Trophoblast cell (in vitro differentiated cells and primary cell): ENCODE measurements around the gene HTR1B. TPM values are rescaled to one million over a fixed set of nuclear protein-coding genes. Genes with fewer than 3 reads are reported as not detected.

Source experiments
- DNase-seq, 2 donors: peaks; one replicate each; pipeline ENCODE4 v3.0.0-alpha.2; 2016
- H2AFZ ChIP-seq: 2 replicates; pipeline ENCODE4 v1.6.1; 2013; ENCODE audit warnings: low read length, moderate library complexity, mild to moderate bottlenecking; ENCODE audit not compliant: insufficient read depth, poor library complexity
- H2AK5ac ChIP-seq: 2 replicates; pipeline ENCODE4 v1.6.1; 2013; ENCODE audit warnings: mild to moderate bottlenecking, low read length
- H2BK120ac ChIP-seq: 2 replicates; pipeline ENCODE4 v1.6.1; 2013; ENCODE audit warnings: low read length, mild to moderate bottlenecking, moderate library complexity; ENCODE audit not compliant: insufficient read depth, poor library complexity
- H2BK12ac ChIP-seq: 2 replicates; pipeline ENCODE4 v1.6.1; 2013; ENCODE audit warnings: mild to moderate bottlenecking, low read length, moderate library complexity
- H2BK5ac ChIP-seq: 2 replicates; pipeline ENCODE4 v1.6.1; 2013; ENCODE audit warnings: low read length, low read depth, moderate library complexity, mild to moderate bottlenecking; ENCODE audit not compliant: poor library complexity
- H3K14ac ChIP-seq: 2 replicates; pipeline ENCODE4 v1.6.1; 2013; ENCODE audit warnings: mild to moderate bottlenecking, low read length
- H3K18ac ChIP-seq: 2 replicates; pipeline ENCODE4 v1.6.1; 2013; ENCODE audit warnings: mild to moderate bottlenecking, low read length
- H3K23ac ChIP-seq: 2 replicates; pipeline ENCODE4 v1.6.1; 2013; ENCODE audit warnings: low read length
- H3K27ac ChIP-seq: 2 replicates; pipeline ENCODE4 v1.5.1; 2013; ENCODE audit warnings: low read depth, mild to moderate bottlenecking, inconsistent platforms, low read length, moderate library complexity
- H3K27me3 ChIP-seq: 2 replicates; pipeline ENCODE4 v1.6.1; 2013; ENCODE audit warnings: inconsistent platforms, mild to moderate bottlenecking, low read length, moderate library complexity; ENCODE audit not compliant: insufficient read depth
- H3K36me3 ChIP-seq, 2 experiments: 1 replicate in 1 of 2; 2 replicates in 1 of 2; pipeline ENCODE4 v1.6.1; 2013; ENCODE audit warnings: low read length in 2 of 2, mild to moderate bottlenecking in 2 of 2, moderate library complexity in 1 of 2; ENCODE audit not compliant: insufficient read depth in 2 of 2, control insufficient read depth in 1 of 2
- H3K4ac ChIP-seq: 2 replicates; pipeline ENCODE4 v1.6.1; 2013; ENCODE audit warnings: low read depth, mild to moderate bottlenecking, low read length, moderate library complexity
- H3K4me1 ChIP-seq, 2 experiments: 1 replicate in 1 of 2; 2 replicates in 1 of 2; pipeline ENCODE4 v1.6.1; 2013; ENCODE audit warnings: low read length in 2 of 2, mild to moderate bottlenecking in 2 of 2, moderate library complexity in 1 of 2; ENCODE audit not compliant: insufficient read depth in 2 of 2, control insufficient read depth in 1 of 2
- H3K4me2 ChIP-seq: 2 replicates; pipeline ENCODE4 v1.6.1; 2013; ENCODE audit warnings: inconsistent platforms, mild to moderate bottlenecking, low read length, moderate library complexity
- H3K4me3 ChIP-seq: 2 replicates; pipeline ENCODE4 v1.5.1; 2013; ENCODE audit warnings: mild to moderate bottlenecking, low read depth, low read length, inconsistent platforms
- H3K79me1 ChIP-seq: one replicate; pipeline ENCODE4 v1.6.1; 2013; ENCODE audit warnings: low read length
- H3K79me2 ChIP-seq: 2 replicates; pipeline ENCODE4 v1.6.1; 2013; ENCODE audit warnings: low read length, mild to moderate bottlenecking; ENCODE audit not compliant: control insufficient read depth, insufficient read depth, poor library complexity
- H3K9ac ChIP-seq: 2 replicates; pipeline ENCODE4 v1.6.1; 2013; ENCODE audit warnings: mild to moderate bottlenecking, low read length
- H3K9me3 ChIP-seq: 2 replicates; pipeline ENCODE4 v1.6.1; 2013; ENCODE audit warnings: low read depth, mild to moderate bottlenecking, control low read depth, inconsistent platforms, low read length; ENCODE audit not compliant: insufficient read depth
- H4K12ac ChIP-seq: 2 replicates; pipeline ENCODE4 v1.6.1; 2013; ENCODE audit warnings: low read depth, mild to moderate bottlenecking, low read length, moderate library complexity
- H4K8ac ChIP-seq: 2 replicates; pipeline ENCODE4 v1.6.1; 2013; ENCODE audit warnings: low read depth, mild to moderate bottlenecking, low read length, moderate library complexity
- H4K91ac ChIP-seq: one replicate; pipeline ENCODE4 v1.6.1; 2013; ENCODE audit warnings: low read depth, mild to moderate bottlenecking, low read length, moderate library complexity
- WGBS: extraction: QIAGEN DNeasy Blood & Tissue Kit; methylation state at CpG from one replicate; pipeline ENCODE4 v1.1.7; 2013; ENCODE audit warnings: missing lambda C conversion rate; ENCODE audit not compliant: insufficient read length, insufficient coverage; ENCODE audit errors: extremely low coverage; 5-methylcytosine and 5-hydroxymethylcytosine counted together
- polyA plus RNA-seq: library from polyadenylated mRNA; stranded (reverse); fragments of 200-250 nt; gene quantifications from 2 replicates; pipeline ENCODE4 v1.2.3, GENCODE V29; 2013

Gene HTR1B, protein sequence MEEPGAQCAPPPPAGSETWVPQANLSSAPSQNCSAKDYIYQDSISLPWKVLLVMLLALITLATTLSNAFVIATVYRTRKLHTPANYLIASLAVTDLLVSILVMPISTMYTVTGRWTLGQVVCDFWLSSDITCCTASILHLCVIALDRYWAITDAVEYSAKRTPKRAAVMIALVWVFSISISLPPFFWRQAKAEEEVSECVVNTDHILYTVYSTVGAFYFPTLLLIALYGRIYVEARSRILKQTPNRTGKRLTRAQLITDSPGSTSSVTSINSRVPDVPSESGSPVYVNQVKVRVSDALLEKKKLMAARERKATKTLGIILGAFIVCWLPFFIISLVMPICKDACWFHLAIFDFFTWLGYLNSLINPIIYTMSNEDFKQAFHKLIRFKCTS
- polyA plus RNA-seq: 0.51 and 0.53 TPM in 2 replicates

DNA sequence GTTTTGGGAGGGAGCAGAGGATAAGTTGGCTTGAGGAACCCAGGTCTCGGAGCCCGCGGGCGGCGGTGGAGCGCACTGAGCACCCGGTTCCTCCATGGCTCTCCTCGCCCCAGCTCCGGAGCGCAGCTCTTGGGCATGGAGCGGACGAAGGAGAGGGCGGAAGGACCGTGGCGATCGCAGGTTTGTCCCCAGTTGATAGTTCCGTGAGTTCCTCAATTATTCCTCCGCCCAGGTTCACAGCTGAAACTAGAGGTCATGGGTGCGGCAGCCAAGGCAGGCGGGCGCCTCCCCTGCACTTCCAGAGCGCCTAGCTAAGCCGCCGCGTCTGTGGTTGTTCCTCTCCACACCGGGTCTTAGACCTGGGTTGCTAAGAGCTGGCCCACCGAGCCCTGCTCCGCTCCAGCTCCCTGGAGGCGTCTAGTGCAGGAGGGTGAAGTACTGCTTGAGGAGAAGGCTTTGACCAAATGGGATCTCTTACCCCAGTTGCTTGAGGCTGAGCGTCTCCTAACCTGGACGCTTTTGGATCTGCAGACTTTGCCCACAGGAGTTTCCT, at the start of gene HTR1B:
Gene HTR1B (minus strand): TSS at position 184 of the 553 bp plus-strand sequence. CDS start 88 bp downstream, at position 96.
- Histone ChIP-seq H3K9ac (no peak within 1 kb of the TSS), H3K36me3 (no peaks in the 10 kb centered on the region)
- no CpG with 5 or more reads among the region's 31 CpGs for WGBS

DNA sequence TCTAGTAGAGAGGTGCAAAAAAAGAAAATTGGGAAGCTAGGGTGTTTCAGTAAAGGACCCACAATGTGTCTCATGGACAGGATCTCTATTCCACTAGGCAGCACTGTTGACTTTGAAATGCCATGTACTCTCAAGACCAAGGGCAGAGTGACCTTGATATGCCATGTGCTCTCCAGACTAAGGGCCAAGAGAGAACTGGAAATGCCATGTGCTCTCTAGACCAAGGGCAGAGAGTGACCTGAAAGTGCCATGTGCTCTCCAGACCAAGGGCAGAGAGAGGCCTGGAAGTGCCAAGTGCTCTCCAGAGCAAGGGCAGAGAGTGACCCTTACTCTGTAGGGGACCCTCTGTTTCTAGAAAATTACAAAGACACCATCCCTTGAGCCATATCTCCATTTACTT, 49.3 kb upstream of the HTR1B start:
- no peaks in the 10 kb centered on the region for H3K36me3 ChIP-seq
- H2BK12ac ChIP-seq: no peak overlapping the region
- no peak overlapping the region for H3K9ac ChIP-seq
- no peak overlapping the region for H3K27ac ChIP-seq
- no peak overlapping the region for H3K4me3 ChIP-seq
- no peaks in the 10 kb centered on the region for H3K79me2 ChIP-seq
- H3K4ac ChIP-seq: no peak overlapping the region
- no peak for DNase-seq
- no peaks in the 10 kb centered on the region for H3K27me3 ChIP-seq
- H2AFZ ChIP-seq: no peak overlapping the region
- H3K18ac ChIP-seq: no peak overlapping the region
- no peak overlapping the region for H3K4me2 ChIP-seq
- no peak overlapping the region for H2BK120ac ChIP-seq
- no peak overlapping the region for H2BK5ac ChIP-seq
- no peak overlapping the region for H3K23ac ChIP-seq
- H3K9me3 ChIP-seq: peaks cover 4% of the 10 kb centered on the region
- H3K4me1 ChIP-seq: no peaks in the 10 kb centered on the region
- H4K8ac ChIP-seq: no peak overlapping the region
- H3K79me1 ChIP-seq: no peaks in the 10 kb centered on the region
- no peak overlapping the region for H4K12ac ChIP-seq
- H3K14ac ChIP-seq: no peak overlapping the region
- no peak overlapping the region for H2AK5ac ChIP-seq
- H4K91ac ChIP-seq: no peak overlapping the region

More for the DNA sequence above, at the start of gene HTR1B:
- Histone ChIP-seq H2AFZ (peak within 1 kb of the TSS; percentile 86), H3K9me3 (no peaks in the 10 kb centered on the region), H3K79me1 (no peaks in the 10 kb centered on the region), H3K4me2 (peak within 1 kb of the TSS; percentile 81), H2BK12ac (peak within 1 kb of the TSS; percentile 5), H3K14ac (no peak within 1 kb of the TSS), H2AK5ac (no peak within 1 kb of the TSS), H3K27me3 (peaks cover 13% of the 10 kb centered on the region), H2BK120ac (no peak within 1 kb of the TSS), H4K8ac (no peak within 1 kb of the TSS), H4K12ac (no peak within 1 kb of the TSS), H3K79me2 (no peaks in the 10 kb centered on the region), H2BK5ac (no peak within 1 kb of the TSS), H3K4ac (no peak within 1 kb of the TSS), H3K18ac (no peak within 1 kb of the TSS), H3K4me3 (peak within 1 kb of the TSS; percentile 75), H3K23ac (no peak within 1 kb of the TSS), H4K91ac (no peak within 1 kb of the TSS), H3K4me1 (peaks cover 8 to 18% of the 10 kb centered on the region in 2 experiments), H3K27ac (no peak within 1 kb of the TSS)
- no peak for DNase-seq

- Histone ChIP-seq H2BK120ac (no peak overlapping the region), H3K4me1 (no peaks in the 10 kb centered on the region), H3K79me1 (no peaks in the 10 kb centered on the region), H3K4me3 (no peak overlapping the region), H2BK12ac (no peak overlapping the region), H2AK5ac (no peak overlapping the region), H3K36me3 (no peaks in the 10 kb centered on the region), H4K8ac (no peak overlapping the region), H3K18ac (no peak overlapping the region), H2BK5ac (no peak overlapping the region), H3K4me2 (no peak overlapping the region), H2AFZ (no peak overlapping the region), H3K9ac (no peak overlapping the region), H3K9me3 (peaks cover 4% of the 10 kb centered on the region), H3K4ac (no peak overlapping the region), H3K79me2 (no peaks in the 10 kb centered on the region), H4K12ac (no peak overlapping the region), H4K91ac (no peak overlapping the region), H3K23ac (no peak overlapping the region), H3K27me3 (no peaks in the 10 kb centered on the region), H3K27ac (no peak overlapping the region), H3K14ac (no peak overlapping the region)
- no peak for DNase-seq
- no CpG with 5 or more reads among the region's 1 CpG for WGBS
Observed at GRCh38 chr6:77511860-77512259, 48.6 kb upstream of the HTR1B start.

DNA sequence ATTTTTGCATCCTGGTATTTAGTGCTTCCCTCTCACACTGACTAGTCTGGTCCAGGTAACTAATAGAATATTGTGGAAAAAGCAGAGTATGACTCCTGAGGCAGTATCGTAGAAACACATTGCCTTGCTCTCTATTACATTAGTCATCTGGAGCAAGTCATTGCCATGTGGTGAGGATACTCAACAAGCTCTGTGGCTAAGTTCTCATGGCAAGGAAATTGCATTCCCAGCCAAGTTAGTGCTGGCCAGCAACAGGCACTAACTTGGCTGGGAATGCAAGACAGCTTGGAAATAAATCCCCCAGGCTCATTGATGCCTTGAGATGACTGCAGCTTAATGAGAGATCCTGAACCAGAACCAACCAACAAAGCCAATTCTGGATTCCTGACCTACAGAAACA, 39.7 kb upstream of the HTR1B start:
- Histone ChIP-seq H3K27ac (no peak overlapping the region), H2AFZ (no peak overlapping the region), H3K4me3 (no peak overlapping the region), H3K27me3 (no peaks in the 10 kb centered on the region), H3K9me3 (no peaks in the 10 kb centered on the region), H2BK12ac (no peak overlapping the region), H4K8ac (no peak overlapping the region), H3K14ac (no peak overlapping the region), H3K4ac (no peak overlapping the region), H3K4me1 (no peaks in the 10 kb centered on the region), H4K91ac (no peak overlapping the region), H2BK5ac (no peak overlapping the region), H2AK5ac (no peak overlapping the region), H2BK120ac (no peak overlapping the region), H3K4me2 (no peak overlapping the region), H3K36me3 (no peaks in the 10 kb centered on the region), H3K23ac (no peak overlapping the region), H3K79me1 (no peaks in the 10 kb centered on the region), H3K18ac (no peak overlapping the region), H4K12ac (no peak overlapping the region), H3K9ac (no peak overlapping the region), H3K79me2 (no peaks in the 10 kb centered on the region)
- DNase-seq: no peak
- no CpG with 5 or more reads among the region's 1 CpG for WGBS
